Body of pancreas (tissue), 4 donors: ENCODE results near the gene EPB41L3. TPM values are rescaled to one million over a fixed set of nuclear protein-coding genes. Genes with fewer than 3 reads are reported as not detected.

Experiments
- ATAC-seq: fragments of 150-250 bp; one replicate; pipeline ENCODE4 v1.9.1; 2016
- DNase-seq, 4 donors: peaks; one replicate each; pipeline ENCODE4 v3.0.0-alpha.2; 2019
- H3K27ac ChIP-seq, 4 donors: fragments of 200-600 bp; sonication (generic); 1 replicate in 3 of 4; 2 replicates in 1 of 4; pipeline versions ENCODE4 v1.5.1 to v1.6.1; 2016 to 2019; ENCODE audit warnings: mild to moderate bottlenecking in 1 of 4, mixed read lengths in 1 of 4, moderate library complexity in 1 of 4
- H3K27me3 ChIP-seq, 2 donors: fragments of 200-600 bp; sonication (generic); one replicate each; pipeline ENCODE4 v1.6.0; 2016; ENCODE audit warnings: mild to moderate bottlenecking in 1 of 2
- H3K36me3 ChIP-seq, 2 donors: fragments of 200-600 bp; sonication (generic); replicated peaks in 1 of 2; 2 replicates each; pipeline ENCODE4 v1.5.1; 2016; ENCODE audit warnings: low read depth in 2 of 2; ENCODE audit not compliant: insufficient read depth in 1 of 2
- H3K4me1 ChIP-seq: fragments of 200-600 bp; sonication (generic); one replicate; pipeline ENCODE4 v1.6.0; 2016
- H3K4me3 ChIP-seq, 2 donors: fragments of 200-600 bp; sonication (generic); 1 replicate in 1 of 2; 2 replicates in 1 of 2; pipeline ENCODE4 v1.5.1; 2016 to 2019
- H3K9me3 ChIP-seq, 3 donors: fragments of 200-600 bp; sonication (generic); 1 replicate in 2 of 3; 2 replicates in 1 of 3; pipeline ENCODE4 v1.5.1; 2016
- CTCF ChIP-seq, 7 experiments: fragments of 450-650 bp in 4 of 7; fragments of 200-600 bp in 3 of 7; sonication (generic) in 3 of 7; IDR thresholded peaks; one replicate each; pipeline ENCODE4 v1.5.1; 2016 to 2019; ENCODE audit warnings: antibody characterized with exemption in 7 of 7
- POLR2A ChIP-seq, 3 donors: fragments of 450-650 bp; IDR thresholded peaks; one replicate each; pipeline ENCODE4 v1.6.1; 2016; ENCODE audit warnings: antibody characterized with exemption in 3 of 3, mild to moderate bottlenecking in 2 of 3
- WGBS, 2 donors: methylation state at CpG; one replicate each; pipeline ENCODE4 v1.1.5; 2017; 5-methylcytosine and 5-hydroxymethylcytosine counted together
- intact Hi-C: fragments of 100-400 bp; cut with DNase I; formaldehyde crosslinking; loops from one replicate; pipeline ENCODE4 v1.15.1; 2023
- total RNA-seq, 2 donors: library from RNA; depleted of rRNA; stranded (reverse); fragments of >200 nt; gene quantifications; one replicate each; pipeline ENCODE4 v1.1.0, GENCODE V29; 2016

The EPB41L3 gene
- total RNA-seq, 2 donors from 2014 or later: 22.1 to 25.1 TPM

DNA sequence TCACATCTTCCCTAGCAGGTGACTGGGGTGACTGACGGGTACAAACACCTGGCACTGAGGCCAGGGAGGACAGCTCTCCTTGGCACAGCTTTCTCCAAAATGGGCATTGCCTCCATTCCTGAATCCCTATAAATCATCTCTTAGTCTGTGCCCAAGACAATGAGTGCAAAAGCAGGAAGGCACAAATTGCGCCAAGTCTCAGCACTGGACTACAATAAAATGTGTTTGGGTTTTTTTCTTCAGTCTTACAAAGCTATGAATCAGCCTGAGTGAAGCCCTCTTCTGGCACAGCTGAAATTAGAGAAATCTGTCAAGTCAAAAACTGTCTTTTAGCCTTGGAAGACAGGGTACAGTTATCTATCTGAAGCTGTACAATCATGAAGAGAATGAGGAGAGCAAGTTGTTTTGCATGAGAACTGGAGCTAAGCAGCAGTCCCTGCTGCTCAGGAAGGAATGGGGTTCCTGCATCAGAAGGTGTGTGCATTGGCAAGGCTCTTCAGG lies 90.8 kb downstream of the EPB41L3 start:
- 79 to 92% methylated on average over 2 of the region's 2 CpGs for WGBS, 2 donors

GRCh38 chr18:5451871-5452270 lies 91.9 kb downstream of the EPB41L3 start:
- intact Hi-C loops: no loop called here
- H3K9me3 ChIP-seq: no peaks in the 10 kb centered on the region
- DNase-seq (no peak), ATAC-seq (no peak)
- no peak overlapping the region for H3K27ac ChIP-seq
- WGBS, 2 donors: 93 to 95% methylated on average over 9 of the region's 9 CpGs
- no peaks in the 10 kb centered on the region for H3K4me1 ChIP-seq
- H3K36me3 ChIP-seq: no peaks in the 10 kb centered on the region
- no peak overlapping the region for H3K4me3 ChIP-seq
- H3K27me3 ChIP-seq: no peaks in the 10 kb centered on the region
- no peak for TF ChIP-seq CTCF (IDR thresholded peaks at IDR 0.05)
- TF ChIP-seq POLR2A (IDR thresholded peaks at IDR 0.05): no peak

More for the DNA sequence above, 90.8 kb downstream of the EPB41L3 start:
- H3K27me3 ChIP-seq: no peaks in the 10 kb centered on the region
- no peak for TF ChIP-seq CTCF (IDR thresholded peaks at IDR 0.05)
- TF ChIP-seq POLR2A (IDR thresholded peaks at IDR 0.05): no peak
- DNase-seq (no peak), ATAC-seq (no peak)
- H3K4me3 ChIP-seq: no peak overlapping the region
- no peaks in the 10 kb centered on the region for H3K36me3 ChIP-seq
- H3K27ac ChIP-seq: no peak overlapping the region
- H3K4me1 ChIP-seq: no peaks in the 10 kb centered on the region
- H3K9me3 ChIP-seq: no peaks in the 10 kb centered on the region
- intact Hi-C loops: no loop called here

DNA sequence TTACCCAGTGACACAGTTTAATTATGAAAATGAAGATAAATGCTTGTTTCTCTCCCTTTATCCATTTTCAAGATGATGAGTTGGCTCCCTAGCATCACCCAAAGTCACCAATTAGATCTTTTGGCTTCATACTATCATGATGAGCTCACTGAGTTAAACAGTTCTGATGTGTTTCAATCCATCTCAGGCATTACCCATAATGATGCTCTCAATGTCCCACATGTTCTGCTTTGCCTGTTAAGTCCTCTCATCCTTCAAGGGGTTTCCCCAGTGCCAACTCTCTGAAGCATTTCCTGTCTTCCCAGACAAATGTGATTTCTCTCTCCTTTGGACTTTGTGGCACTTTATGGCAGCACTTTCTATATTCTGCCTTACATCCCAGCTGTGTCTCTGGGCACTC lies 92.6 kb downstream of the EPB41L3 start:
- Histone ChIP-seq H3K9me3 (no peaks in the 10 kb centered on the region), H3K4me1 (no peaks in the 10 kb centered on the region), H3K36me3 (no peaks in the 10 kb centered on the region), H3K4me3 (no peak overlapping the region), H3K27ac (no peak overlapping the region), H3K27me3 (no peaks in the 10 kb centered on the region)
- intact Hi-C loops: no loop called here
- TF ChIP-seq CTCF (IDR thresholded peaks at IDR 0.05): no peak
- no peak for TF ChIP-seq POLR2A (IDR thresholded peaks at IDR 0.05)
- no peak for DNase-seq
- no peak for ATAC-seq

DNA sequence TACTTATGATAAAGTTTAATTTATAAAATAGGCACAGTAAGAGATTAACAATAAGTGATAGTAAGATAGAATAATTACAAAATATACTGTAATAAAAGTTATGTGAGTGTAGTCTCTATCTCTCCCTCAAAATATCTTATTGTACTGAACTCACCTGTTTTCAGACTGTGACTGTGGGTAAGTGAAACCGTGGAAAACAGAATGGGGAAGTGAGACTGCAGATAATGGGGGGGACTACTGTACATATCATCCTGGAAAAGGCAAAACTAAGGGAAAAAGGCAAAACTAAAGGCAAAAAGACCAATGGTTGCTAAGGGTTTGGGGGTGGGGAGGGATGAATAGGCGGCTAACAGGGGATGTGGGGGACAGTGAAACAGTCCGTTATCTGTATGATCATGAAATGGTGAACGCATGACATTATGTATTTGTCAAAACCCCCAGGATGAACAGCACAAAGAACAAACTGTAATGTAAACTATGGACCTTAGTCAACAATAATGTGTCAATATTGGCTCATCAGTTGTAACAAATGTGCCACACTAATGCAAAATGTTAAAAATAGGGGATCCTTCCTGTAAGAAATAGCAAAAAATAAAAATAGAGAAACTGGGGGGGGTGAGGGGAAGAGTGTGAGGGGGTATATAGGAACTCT lies 93.8 kb downstream of the EPB41L3 start:
- Histone ChIP-seq H3K27ac (no peak overlapping the region), H3K4me3 (no peak overlapping the region), H3K27me3 (no peaks in the 10 kb centered on the region), H3K36me3 (no peaks in the 10 kb centered on the region), H3K4me1 (no peaks in the 10 kb centered on the region), H3K9me3 (no peaks in the 10 kb centered on the region)
- no peak for TF ChIP-seq POLR2A (IDR thresholded peaks at IDR 0.05)
- TF ChIP-seq CTCF (IDR thresholded peaks at IDR 0.05): no peak
- 71 to 84% methylated on average over 4 of the region's 4 CpGs for WGBS, 2 donors
- no peak for ATAC-seq
- intact Hi-C loops: no loop called here
- no peak for DNase-seq

GRCh38 chr18:5447442-5447841 lies 96.4 kb downstream of the EPB41L3 start:
- H3K27ac ChIP-seq: no peak overlapping the region
- H3K36me3 ChIP-seq: no peaks in the 10 kb centered on the region
- no peak for DNase-seq
- no peaks in the 10 kb centered on the region for H3K4me1 ChIP-seq
- 87 to 88% methylated on average over 7 of the region's 7 CpGs for WGBS, 2 donors
- TF ChIP-seq POLR2A (IDR thresholded peaks at IDR 0.05) (no peak), CTCF (IDR thresholded peaks at IDR 0.05) (no peak)
- no peaks in the 10 kb centered on the region for H3K27me3 ChIP-seq
- ATAC-seq: no peak
- no peaks in the 10 kb centered on the region for H3K9me3 ChIP-seq
- no peak overlapping the region for H3K4me3 ChIP-seq
- intact Hi-C loops: no loop called here
